PC-9 (cell line): ENCODE results near the gene FGD5. TPM values are rescaled to one million over a fixed set of nuclear protein-coding genes. Genes with fewer than 3 reads are reported as not detected.

ENCODE experiments used
- BruUV-seq: library from RNA; stranded (reverse); fragments of 400-500 nt; replicated peaks from 2 replicates; lab custom pipeline; 2021; lab: Mats Ljungman, UMichigan
- CTCF ChIA-PET: fragments of 300-600 bp; sonication (Branson Sonifier 250); formaldehyde crosslinking; loops from one replicate; lab custom pipeline; 2022; ENCODE audit warnings: antibody characterized with exemption; lab: Charles Lee
- POLR2A ChIA-PET: fragments of 300-600 bp; sonication (Branson Sonifier 250); formaldehyde crosslinking; loops from one replicate; lab custom pipeline; 2022; ENCODE audit warnings: antibody characterized with exemption; ENCODE audit not compliant: unreplicated experiment; lab: Charles Lee
- DNase-seq, 2 experiments: peaks; one replicate each; pipeline versions ENCODE4 v3.0.0 to v3.0.0-alpha.2; 2015 to 2022; ENCODE audit warnings: mixed read lengths in 1 of 2
- H2AFZ ChIP-seq: fragments of 200-600 bp; sonication (generic); 2 replicates; pipeline ENCODE4 v1.8.1; 2017; ENCODE audit warnings: antibody characterized with exemption
- H3F3A ChIP-seq: fragments of 200-600 bp; sonication (generic); 2 replicates; pipeline ENCODE4 v1.8.1; 2017; ENCODE audit warnings: antibody characterized with exemption, mild to moderate bottlenecking, low read depth; ENCODE audit not compliant: insufficient read depth
- H3K27ac ChIP-seq: fragments of 200-600 bp; sonication (generic); 2 replicates; pipeline ENCODE4 v1.6.1; 2016; ENCODE audit warnings: mixed run types
- H3K27me3 ChIP-seq: fragments of 200-600 bp; sonication (generic); 2 replicates; pipeline ENCODE4 v1.6.1; 2016; ENCODE audit warnings: low read depth, mixed run types; ENCODE audit not compliant: insufficient read depth
- H3K36me3 ChIP-seq: fragments of 200-600 bp; sonication (generic); 2 replicates; pipeline ENCODE4 v1.6.1; 2016; ENCODE audit warnings: low read depth, mixed run types
- H3K4me1 ChIP-seq: fragments of 200-600 bp; sonication (generic); replicated peaks from 2 replicates; pipeline ENCODE4 v1.6.1; 2016; ENCODE audit warnings: mixed run types; ENCODE audit not compliant: insufficient read depth
- H3K4me2 ChIP-seq: fragments of 200-600 bp; sonication (generic); 2 replicates; pipeline ENCODE4 v1.6.1; 2017; ENCODE audit warnings: mixed run types
- H3K4me3 ChIP-seq: fragments of 200-600 bp; sonication (generic); 2 replicates; pipeline ENCODE4 v1.6.1; 2016; ENCODE audit warnings: mixed run types
- H3K79me2 ChIP-seq: fragments of 200-600 bp; sonication (generic); 2 replicates; pipeline ENCODE4 v1.6.1; 2017; ENCODE audit warnings: low read depth, mixed run types
- H3K9me2 ChIP-seq: fragments of 200-600 bp; sonication (generic); 2 replicates; pipeline ENCODE4 v1.8.1; 2017; ENCODE audit warnings: mild to moderate bottlenecking; ENCODE audit not compliant: insufficient read depth
- H3K9me3 ChIP-seq: fragments of 200-600 bp; sonication (generic); 2 replicates; pipeline ENCODE4 v1.8.1; 2016; ENCODE audit warnings: low read depth; ENCODE audit not compliant: insufficient read depth
- H4K20me1 ChIP-seq: fragments of 200-600 bp; sonication (generic); 2 replicates; pipeline ENCODE4 v1.8.1; 2017; ENCODE audit not compliant: insufficient read depth
- CTCF ChIP-seq: fragments of 200-600 bp; sonication (generic); conservative IDR thresholded peaks from 2 replicates; pipeline ENCODE4 v1.6.1; 2017; ENCODE audit warnings: mixed run types, antibody characterized with exemption, mild to moderate bottlenecking, moderate library complexity
- EZH2 ChIP-seq: fragments of 200-600 bp; sonication (generic); IDR thresholded peaks from 2 replicates; pipeline ENCODE4 v1.8.0; 2017; ENCODE audit warnings: antibody characterized with exemption, low read depth
- intact Hi-C: fragments of 100-400 bp; cut with micrococcal nuclease; formaldehyde crosslinking; loops from one replicate; pipeline ENCODE4 v1.10.0; 2022; ENCODE audit not compliant: unreplicated experiment
- total RNA-seq: library from RNA; stranded (reverse); gene quantifications from 2 replicates; pipeline ENCODE4 v1.2.3, GENCODE V29; 2021

FGD5 gene
- total RNA-seq, 1 experiment from 2014 or later: not detected

- ChIA-PET CTCF (no interaction called here), POLR2A (no interaction called here)
- H3K36me3 ChIP-seq: no peaks in the 10 kb centered on the region
- H4K20me1 ChIP-seq: no peaks in the 10 kb centered on the region
- H3F3A ChIP-seq: no peaks in the 10 kb centered on the region
- BruUV-seq: no TSS peak
- H3K4me2 ChIP-seq: no peak overlapping the region
- H3K4me1 ChIP-seq: no peaks in the 10 kb centered on the region
- intact Hi-C loops: loop anchor here (5.0 kb wide), 1 partner anchor 652 kb away; no protein-coding TSS in a partner anchor
- no peaks in the 10 kb centered on the region for H3K27me3 ChIP-seq
- no peak overlapping the region for H3K27ac ChIP-seq
- no peak for DNase-seq
- no peak overlapping the region for H2AFZ ChIP-seq
- TF ChIP-seq CTCF: no peak
- no peak for TF ChIP-seq EZH2
- no peaks in the 10 kb centered on the region for H3K79me2 ChIP-seq
- no peak overlapping the region for H3K4me3 ChIP-seq
- no peaks in the 10 kb centered on the region for H3K9me3 ChIP-seq
- no peaks in the 10 kb centered on the region for H3K9me2 ChIP-seq
These were observed 96.0 kb downstream of the FGD5 start for GRCh38 chr3:14914779-14915117.

GRCh38 chr3:14915636-14916222 is 97.0 kb downstream of the FGD5 start:
- Histone ChIP-seq H3K4me2 (no peak overlapping the region), H3K27me3 (no peaks in the 10 kb centered on the region)
- BruUV-seq: no TSS peak

GRCh38 chr3:14918356-14918860 is 99.6 kb downstream of the FGD5 start:
- Histone ChIP-seq H3K36me3 (no peaks in the 10 kb centered on the region), H3K4me3 (no peak overlapping the region), H3K79me2 (no peaks in the 10 kb centered on the region), H3K4me1 (no peaks in the 10 kb centered on the region), H4K20me1 (no peaks in the 10 kb centered on the region), H3K9me3 (no peaks in the 10 kb centered on the region), H3K27me3 (no peaks in the 10 kb centered on the region), H3K4me2 (no peak overlapping the region), H3K27ac (no peak overlapping the region), H2AFZ (no peak overlapping the region), H3K9me2 (no peaks in the 10 kb centered on the region), H3F3A (no peaks in the 10 kb centered on the region)
- intact Hi-C loops: loop anchor here (5.0 kb wide), 1 partner anchor 656 kb away; no protein-coding TSS in a partner anchor
- BruUV-seq: no TSS peak
- TF ChIP-seq EZH2 (no peak), CTCF (no peak)
- ChIA-PET CTCF (no interaction called here), POLR2A (interaction anchor here (0.6 kb wide), 1 partner anchor 1225 kb away, joined by 3 read pairs; no protein-coding TSS in a partner anchor)
- DNase-seq: no peak

More at GRCh38 chr3:14915636-14916222, 97.0 kb downstream of the FGD5 start:
- Histone ChIP-seq H3K9me2 (no peaks in the 10 kb centered on the region), H2AFZ (no peak overlapping the region), H3K4me1 (no peaks in the 10 kb centered on the region), H3K36me3 (no peaks in the 10 kb centered on the region), H3K9me3 (no peaks in the 10 kb centered on the region), H4K20me1 (no peaks in the 10 kb centered on the region), H3K4me3 (no peak overlapping the region), H3F3A (no peaks in the 10 kb centered on the region), H3K79me2 (no peaks in the 10 kb centered on the region), H3K27ac (no peak overlapping the region)
- intact Hi-C loops: loop anchor here (1.0 to 5.0 kb wide), 2 partner anchors 124 to 653 kb away; no protein-coding TSS in a partner anchor
- no peak for DNase-seq
- TF ChIP-seq EZH2 (no peak), CTCF (no peak)
- CTCF ChIA-PET: interaction anchor here (0.6 kb wide), 1 partner anchor 242 kb away, joined by 3 read pairs; no protein-coding TSS in a partner anchor
- POLR2A ChIA-PET: no interaction called here
